ENCODE results near the gene EXOSC10.

GRCh38 chr1:11030865-11031264 is 68.8 kb downstream of the EXOSC10 start:
- no peak for TF ChIP-seq POLR2AphosphoS5 (IDR thresholded peaks at IDR 0.05)
- TF ChIP-seq POLR2A (IDR thresholded peaks at IDR 0.05) = no peak
